ENCODE data around the gene SCRN1. TPM values are rescaled to one million over a fixed set of nuclear protein-coding genes. Genes with fewer than 3 reads are reported as not detected.

The SCRN1 gene
- total and polyA plus RNA-seq, 2 of the 4 experiments (the other 2 are of a cell fraction) = 57.1 to 124 TPM

DNA sequence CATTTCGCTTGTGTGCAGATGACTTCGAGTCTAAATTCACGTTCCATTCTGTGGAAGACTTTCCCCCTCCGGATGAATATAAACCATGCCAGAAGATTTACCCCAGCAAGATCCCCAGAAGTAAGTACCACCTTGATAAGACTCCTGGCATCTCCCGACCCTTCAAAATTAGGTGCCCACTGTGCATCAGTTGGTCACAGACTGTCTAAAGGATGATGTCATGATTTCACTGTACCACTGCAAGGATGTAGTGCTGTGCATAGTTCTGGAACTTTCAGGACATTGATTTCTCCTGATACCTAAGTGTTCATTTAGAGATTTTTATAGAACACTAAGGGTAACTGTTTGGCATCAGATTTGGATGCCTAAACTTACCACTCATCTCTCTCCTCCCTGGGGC lies 100.3 kb downstream of the SCRN1 start:
- Histone ChIP-seq H3K18ac (ENCODE audit: low read depth, low read length) (no peak overlapping the region), H3K27me3 (ENCODE audit: control insufficient read depth, insufficient read depth, low read length) (peaks cover 47% of the 10 kb centered on the region), H2BK15ac (ENCODE audit: low read depth, low read length) (no peak overlapping the region), H2BK120ac (ENCODE audit: low read depth, low read length) (no peak overlapping the region), H3K14ac (replicated peaks; ENCODE audit: low read depth, low read length) (no peak overlapping the region), H3K79me1 (ENCODE audit: low read depth in 1 of 2, low read length in 2 of 2) (no peaks in the 10 kb centered on the region), H4K91ac (ENCODE audit: insufficient read depth, low read depth, low read length) (no peak overlapping the region), H3K27ac (ENCODE audit: insufficient read depth, low read length) (no peak overlapping the region), H3K9me1 (ENCODE audit: insufficient read depth, low read length) (no peaks in the 10 kb centered on the region), H3K4me2 (ENCODE audit: low read depth, low read length) (no peak overlapping the region), H3K9ac (ENCODE audit: low read depth, low read length) (no peak overlapping the region), H4K5ac (ENCODE audit: low read depth, low read length) (no peak overlapping the region), H2AFZ (replicated peaks; ENCODE audit: low read length, poor library complexity) (no peak overlapping the region), H3K36me3 (ENCODE audit: control insufficient read depth, insufficient read depth, low read length) (no peaks in the 10 kb centered on the region), H4K8ac (ENCODE audit: low read depth in 2 of 2, low read length in 2 of 2) (no peak overlapping the region), H3K4me1 (ENCODE audit: control insufficient read depth, insufficient read depth, low read length) (no peaks in the 10 kb centered on the region), H3K56ac (ENCODE audit: extremely low read depth, insufficient read depth, low read length) (no peak overlapping the region), H2BK20ac (ENCODE audit: low read depth, low read length) (no peak overlapping the region), H2AK9ac (replicated peaks; ENCODE audit: low read depth, low read length, poor library complexity) (no peak overlapping the region), H3K4me3 (ENCODE audit: insufficient read depth, low read depth, low read length) (no peak overlapping the region), H3K4ac (ENCODE audit: low read depth, low read length) (no peak overlapping the region), H4K20me1 (ENCODE audit: insufficient read depth, low read length) (no peaks in the 10 kb centered on the region), H2AK5ac (ENCODE audit: low read depth, low read length) (no peak overlapping the region), H3K23ac (ENCODE audit: low read depth, low read length) (no peak overlapping the region), H2BK5ac (ENCODE audit: low read depth, low read length, poor library complexity, severe bottlenecking) (no peak overlapping the region), H3K9me3 (ENCODE audit: control insufficient read depth, insufficient read depth, low read length) (no peaks in the 10 kb centered on the region)
- BruUV-seq (replicated peaks) = no TSS peak
- DNase-seq = no peak
- no peak for ATAC-seq (ENCODE audit: low read depth)
- intact Hi-C loops (cut with micrococcal nuclease) = no loop called here
- in situ Hi-C loops (cut with MboI; ENCODE audit: low sequenced_read_pairs) = no loop called here
- WGBS, 2 experiments (ENCODE audit: extremely low coverage in 2 of 2, insufficient read length in 1 of 2) = no CpG with 5 or more reads among the region's 5 CpGs
- dilution Hi-C loops (cut with HindIII; ENCODE audit: low sequenced_read_pairs, unreplicated experiment) = no loop called here
- TF ChIP-seq CTCF (conservative IDR thresholded peaks at IDR 0.05; ENCODE audit: low read depth, low read length) (no peak), MAZ (IDR thresholded peaks at IDR 0.05; ENCODE audit: borderline replicate concordance, low read depth, low read length) (no peak), MXI1 (IDR thresholded peaks at IDR 0.05; ENCODE audit: borderline replicate concordance, low read depth, low read length) (no peak), MAFK (IDR thresholded peaks at IDR 0.05; ENCODE audit: low read depth, low read length) (no peak), RCOR1 (IDR thresholded peaks at IDR 0.05; ENCODE audit: insufficient replicate concordance, low read length) (no peak), RAD21 (IDR thresholded peaks at IDR 0.05; ENCODE audit: low read length) (no peak), SMC3 (IDR thresholded peaks at IDR 0.05; ENCODE audit: low read depth, low read length) (no peak), FOS (IDR thresholded peaks at IDR 0.05; ENCODE audit: low read depth, low read length) (no peak)
- TF ChIP-seq, protein P1, sequence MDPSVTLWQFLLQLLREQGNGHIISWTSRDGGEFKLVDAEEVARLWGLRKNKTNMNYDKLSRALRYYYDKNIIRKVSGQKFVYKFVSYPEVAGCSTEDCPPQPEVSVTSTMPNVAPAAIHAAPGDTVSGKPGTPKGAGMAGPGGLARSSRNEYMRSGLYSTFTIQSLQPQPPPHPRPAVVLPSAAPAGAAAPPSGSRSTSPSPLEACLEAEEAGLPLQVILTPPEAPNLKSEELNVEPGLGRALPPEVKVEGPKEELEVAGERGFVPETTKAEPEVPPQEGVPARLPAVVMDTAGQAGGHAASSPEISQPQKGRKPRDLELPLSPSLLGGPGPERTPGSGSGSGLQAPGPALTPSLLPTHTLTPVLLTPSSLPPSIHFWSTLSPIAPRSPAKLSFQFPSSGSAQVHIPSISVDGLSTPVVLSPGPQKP (IDR thresholded peaks at IDR 0.05; ENCODE audit: borderline replicate concordance, low read depth, low read length) = no peak
- ChIA-PET POLR2A (ENCODE audit: unreplicated experiment) (no interaction called here), CTCF (no interaction called here)

Measured in IMR-90 (cell line).